ENCODE measurements around the gene MID1. TPM values are rescaled to one million over a fixed set of nuclear protein-coding genes. Genes with fewer than 3 reads are reported as not detected.
"Not testable (repeated sequence)": the region's sequence is repeated elsewhere in the genome, so short reads cannot be mapped to it uniquely, and the experiment has no call there.

Gene MID1
- total RNA-seq, 1 experiment from 2014 or later = 79.5 TPM

- BruUV-seq (replicated peaks) = no TSS peak
- Histone ChIP-seq H4K20me1 (ENCODE audit: insufficient read depth) (no peaks in the 10 kb centered on the region), H3K36me3 (ENCODE audit: low read depth) (no peaks in the 10 kb centered on the region), H3K9me2 (ENCODE audit: insufficient read depth) (no peaks in the 10 kb centered on the region), H3K27me3 (ENCODE audit: insufficient read depth, low read depth) (no peaks in the 10 kb centered on the region), H3K4me1 (replicated peaks; ENCODE audit: insufficient read depth) (no peaks in the 10 kb centered on the region), H3K4me2 (no peak overlapping the region), H2AFZ (no peak overlapping the region), H3K79me2 (ENCODE audit: low read depth) (peaks cover 24% of the 10 kb centered on the region), H3K4me3 (no peak overlapping the region), H3F3A (ENCODE audit: insufficient read depth, low read depth) (no peaks in the 10 kb centered on the region), H3K9me3 (ENCODE audit: insufficient read depth, low read depth) (no peaks in the 10 kb centered on the region), H3K27ac (no peak overlapping the region)
- ChIA-PET POLR2A (ENCODE audit: unreplicated experiment) (no interaction called here), CTCF (no interaction called here)
- no peak for DNase-seq
- intact Hi-C loops (cut with micrococcal nuclease; ENCODE audit: unreplicated experiment) = loop anchor here (5.0 kb wide), 1 partner anchor 406 kb away; no protein-coding TSS in a partner anchor
- TF ChIP-seq CTCF (conservative IDR thresholded peaks at IDR 0.05) (no peak), EZH2 (IDR thresholded peaks at IDR 0.05; ENCODE audit: low read depth) (no peak)
These were observed 21.8 kb downstream of the MID1 start for GRCh38 chrX:10598540-10598939.

- no peaks in the 10 kb centered on the region for H4K20me1 ChIP-seq (ENCODE audit: insufficient read depth)
- DNase-seq = no peak
- no peaks in the 10 kb centered on the region for H3K9me3 ChIP-seq (ENCODE audit: insufficient read depth, low read depth)
- no peak overlapping the region for H3K4me3 ChIP-seq
- H3F3A ChIP-seq (ENCODE audit: insufficient read depth, low read depth) = no peaks in the 10 kb centered on the region
- ChIA-PET POLR2A (ENCODE audit: unreplicated experiment) (no interaction called here), CTCF (no interaction called here)
- intact Hi-C loops (cut with micrococcal nuclease; ENCODE audit: unreplicated experiment) = loop anchor here (5.0 kb wide), 1 partner anchor 406 kb away; no protein-coding TSS in a partner anchor
- no peak overlapping the region for H2AFZ ChIP-seq
- no peaks in the 10 kb centered on the region for H3K36me3 ChIP-seq (ENCODE audit: low read depth)
- no peak overlapping the region for H3K27ac ChIP-seq
- TF ChIP-seq EZH2 (IDR thresholded peaks at IDR 0.05; ENCODE audit: low read depth) (no peak), CTCF (conservative IDR thresholded peaks at IDR 0.05) (peak; percentile 56)
- H3K79me2 ChIP-seq (ENCODE audit: low read depth) = 0 out of 2 replicates have a peak, but pooled peaks cover 19% of the 10 kb centered on the region
- no peaks in the 10 kb centered on the region for H3K9me2 ChIP-seq (ENCODE audit: insufficient read depth)
- no peak overlapping the region for H3K4me2 ChIP-seq
- no peaks in the 10 kb centered on the region for H3K27me3 ChIP-seq (ENCODE audit: insufficient read depth, low read depth)
- H3K4me1 ChIP-seq (replicated peaks; ENCODE audit: insufficient read depth) = no peaks in the 10 kb centered on the region
- BruUV-seq (replicated peaks) = no TSS peak
These were observed 22.5 kb downstream of the MID1 start for GRCh38 chrX:10597871-10598270.

- Histone ChIP-seq H3K4me2 (no peak overlapping the region), H3K27ac (no peak overlapping the region), H3K9me3 (ENCODE audit: insufficient read depth, low read depth) (no peaks in the 10 kb centered on the region), H4K20me1 (ENCODE audit: insufficient read depth) (no peaks in the 10 kb centered on the region), H3K4me3 (no peak overlapping the region), H3F3A (ENCODE audit: insufficient read depth, low read depth) (no peaks in the 10 kb centered on the region), H3K79me2 (ENCODE audit: low read depth) (0 out of 2 replicates have a peak, but pooled peaks cover 5% of the 10 kb centered on the region), H2AFZ (no peak overlapping the region), H3K4me1 (replicated peaks; ENCODE audit: insufficient read depth) (no peaks in the 10 kb centered on the region), H3K27me3 (ENCODE audit: insufficient read depth, low read depth) (no peaks in the 10 kb centered on the region), H3K36me3 (ENCODE audit: low read depth) (no peaks in the 10 kb centered on the region), H3K9me2 (ENCODE audit: insufficient read depth) (no peaks in the 10 kb centered on the region)
- POLR2A ChIA-PET (ENCODE audit: unreplicated experiment) = no interaction called here
- TF ChIP-seq EZH2 (IDR thresholded peaks at IDR 0.05; ENCODE audit: low read depth) (no peak), CTCF (conservative IDR thresholded peaks at IDR 0.05) (no peak)
- no TSS peak for BruUV-seq (replicated peaks)
- DNase-seq = no peak
- CTCF ChIA-PET = interaction anchor here (0.6 kb wide), 1 partner anchor 138 kb away, joined by 3 read pairs; no protein-coding TSS in a partner anchor
- intact Hi-C loops (cut with micrococcal nuclease; ENCODE audit: unreplicated experiment) = no loop called here
These were observed 28.7 kb downstream of the MID1 start for GRCh38 chrX:10591363-10592335.

GRCh38 chrX:10589787-10590186 lies 30.6 kb downstream of the MID1 start:
- H3F3A ChIP-seq (ENCODE audit: insufficient read depth, low read depth); POLR2A ChIA-PET (ENCODE audit: unreplicated experiment); DNase-seq; H3K27me3 ChIP-seq (ENCODE audit: insufficient read depth, low read depth); H3K9me3 ChIP-seq (ENCODE audit: insufficient read depth, low read depth); CTCF ChIA-PET; H3K4me3 ChIP-seq; H3K79me2 ChIP-seq (ENCODE audit: low read depth); H3K9me2 ChIP-seq (ENCODE audit: insufficient read depth); BruUV-seq (replicated peaks); intact Hi-C loops (cut with micrococcal nuclease; ENCODE audit: unreplicated experiment); H3K4me2 ChIP-seq; H3K36me3 ChIP-seq (ENCODE audit: low read depth); H3K27ac ChIP-seq; H4K20me1 ChIP-seq (ENCODE audit: insufficient read depth); H3K4me1 ChIP-seq (replicated peaks; ENCODE audit: insufficient read depth); H2AFZ ChIP-seq: not testable (repeated sequence)

Measured in PC-9 (cell line).